Raji (cell line): Measurements from ENCODE around the gene WDR90.

Source experiments
- POLR2A ChIP-seq: IDR thresholded peaks from 2 replicates; pipeline ENCODE4 v1.6.1; 2011; ENCODE audit warnings: low read depth, low read length, control low read depth; ENCODE audit not compliant: insufficient read depth

The WDR90 gene

DNA sequence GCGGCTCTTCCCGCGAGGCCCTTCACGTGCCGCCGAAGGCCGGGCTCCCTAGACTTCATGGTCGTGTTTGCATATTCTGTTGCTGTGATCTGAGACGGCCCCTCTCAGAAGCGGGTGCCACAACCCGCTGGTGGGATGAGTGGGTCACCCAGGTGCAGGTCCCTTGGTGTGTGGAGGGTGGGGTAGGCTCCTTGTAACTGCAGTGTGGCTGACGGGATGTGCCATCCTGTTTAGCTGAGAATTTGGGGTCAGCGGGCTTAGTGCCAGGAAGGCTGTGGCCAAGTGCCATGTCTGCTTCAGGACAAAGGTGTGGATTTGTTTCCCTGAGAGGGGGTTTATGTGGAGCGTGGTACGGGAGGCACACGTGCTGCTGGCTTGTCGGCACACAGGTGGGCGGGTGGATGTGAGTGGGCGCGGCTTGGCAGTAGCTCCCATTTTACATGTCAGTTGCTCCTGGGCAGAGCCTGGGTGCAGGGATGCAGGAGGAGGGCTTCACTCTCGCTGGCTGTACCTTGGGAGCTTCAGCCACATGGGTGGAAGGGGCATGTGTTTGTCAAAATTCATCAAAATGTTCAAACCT is 27.5 kb upstream of the WDR90 start:
- TF ChIP-seq POLR2A: no peak

DNA sequence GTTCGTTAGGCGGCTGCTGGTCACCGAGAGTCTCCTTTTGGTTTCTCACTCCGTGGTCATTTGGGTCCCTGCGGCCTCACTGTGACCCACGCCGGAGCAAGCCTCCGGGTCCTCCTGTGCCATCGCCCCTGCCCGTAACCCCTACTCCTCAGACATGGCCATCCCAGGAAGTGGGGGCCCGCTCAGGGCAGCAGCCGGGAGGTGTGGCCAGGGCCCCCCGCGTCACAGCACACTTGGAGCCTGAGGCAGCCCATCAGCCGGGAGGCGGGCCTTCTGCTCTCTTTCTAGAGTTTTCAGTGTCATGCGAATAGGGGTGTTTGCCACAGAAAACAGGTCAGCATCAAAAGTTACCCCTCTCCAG is 26.3 kb upstream of the WDR90 start:
- TF ChIP-seq POLR2A: no peak

DNA sequence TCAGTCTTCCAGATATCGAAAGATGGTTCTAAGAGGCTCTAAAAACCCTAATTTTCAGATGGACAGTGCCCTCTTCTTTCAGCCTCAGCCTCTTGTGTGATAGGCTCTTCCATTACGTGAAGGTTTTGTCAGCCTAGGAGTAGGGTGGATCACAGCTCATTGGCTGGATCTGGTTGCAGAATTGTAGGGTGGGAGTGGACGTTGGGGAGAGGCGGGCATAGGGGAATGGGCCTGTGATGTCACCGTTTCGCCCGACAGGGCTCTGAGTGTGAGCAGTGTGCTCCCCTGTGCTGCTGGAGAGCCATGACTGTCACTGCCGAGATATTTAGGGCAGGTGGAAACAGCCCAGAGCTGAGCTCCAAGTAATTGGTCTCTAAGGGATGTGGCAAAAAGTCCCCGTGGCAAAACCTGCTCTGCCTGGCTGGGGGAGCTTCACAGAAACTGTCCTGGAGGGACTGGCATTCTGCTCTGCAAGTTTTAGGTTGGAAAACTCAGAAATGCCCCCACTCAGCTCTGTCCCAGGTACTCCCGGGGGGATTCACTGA is 24.6 kb upstream of the WDR90 start:
- no peak for TF ChIP-seq POLR2A

DNA sequence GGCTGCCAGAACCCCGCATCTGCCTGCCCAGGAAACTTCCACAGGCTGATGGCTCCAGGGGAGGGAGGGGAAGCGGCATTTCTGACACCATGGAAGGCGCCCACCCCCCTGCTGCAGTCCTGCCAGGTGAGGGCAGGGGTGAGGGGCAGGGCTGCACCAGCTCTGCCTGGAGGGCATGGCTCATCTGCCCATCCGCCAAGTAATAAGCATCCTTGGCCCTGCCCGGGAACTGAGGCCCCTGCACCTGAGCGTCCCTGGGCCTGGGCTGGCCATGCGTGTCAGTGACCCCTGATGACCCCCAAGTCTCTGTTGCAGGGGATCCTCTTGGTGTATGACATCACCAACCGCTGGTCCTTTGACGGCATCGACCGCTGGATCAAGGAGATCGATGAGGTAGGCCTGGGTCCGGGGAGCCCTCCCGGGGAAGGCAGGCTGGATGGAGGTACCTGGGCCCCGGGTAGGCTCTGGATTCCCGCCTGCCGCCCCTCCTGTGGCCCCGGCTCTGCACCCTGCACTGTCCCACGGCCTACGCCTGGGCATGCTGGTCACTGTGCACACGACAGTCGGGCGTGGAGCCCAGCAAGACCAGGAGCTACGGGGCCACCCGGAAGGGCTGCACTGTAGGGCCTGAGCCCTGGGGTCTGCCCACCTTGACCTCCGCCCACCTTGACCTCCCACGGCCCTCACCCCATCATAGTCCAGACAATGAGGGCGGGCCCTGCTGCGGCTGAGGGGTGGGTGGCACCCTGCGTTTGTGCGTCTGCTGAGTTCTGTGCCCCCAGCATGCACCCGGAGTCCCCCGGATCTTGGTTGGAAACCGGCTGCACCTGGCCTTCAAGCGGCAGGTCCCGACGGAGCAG is 23.8 kb upstream of the WDR90 start:
- TF ChIP-seq POLR2A: no peak

DNA sequence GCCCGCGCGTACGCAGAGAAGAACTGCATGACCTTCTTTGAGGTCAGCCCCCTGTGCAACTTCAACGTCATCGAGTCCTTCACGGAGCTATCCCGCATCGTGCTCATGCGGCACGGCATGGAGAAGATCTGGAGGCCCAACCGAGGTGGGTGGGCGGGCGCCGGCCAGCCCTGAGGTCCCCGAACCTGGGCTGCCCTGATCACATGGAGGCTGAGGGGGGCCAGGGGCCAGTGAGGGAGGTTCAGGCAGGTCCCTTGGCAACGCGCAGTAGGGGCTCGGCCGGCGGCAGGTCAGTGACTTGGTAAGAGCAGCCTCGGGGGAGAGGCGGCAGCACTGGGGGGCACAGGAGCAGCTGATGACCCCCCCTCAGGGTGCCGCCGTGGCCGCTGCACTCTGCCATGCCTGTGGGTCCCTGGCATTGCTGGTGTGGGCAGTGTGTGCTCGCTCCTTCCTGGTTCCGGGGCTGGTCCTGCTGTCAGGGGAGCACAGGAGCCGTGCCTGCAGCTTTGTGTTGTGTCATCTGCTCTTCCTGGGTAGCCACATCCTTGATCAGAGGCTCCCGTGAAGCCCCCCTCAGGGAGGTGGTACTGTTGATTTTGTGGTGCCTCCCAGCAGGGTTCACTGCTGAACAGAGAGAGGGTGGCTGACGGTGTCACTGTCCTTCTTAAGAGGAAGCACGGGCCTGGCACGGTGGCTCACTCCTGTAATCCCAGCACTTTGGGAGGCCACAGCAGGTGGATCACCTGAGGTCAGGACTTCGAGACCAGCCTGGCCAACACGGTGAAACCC is 23.0 kb upstream of the WDR90 start:
- TF ChIP-seq POLR2A: no peak

DNA sequence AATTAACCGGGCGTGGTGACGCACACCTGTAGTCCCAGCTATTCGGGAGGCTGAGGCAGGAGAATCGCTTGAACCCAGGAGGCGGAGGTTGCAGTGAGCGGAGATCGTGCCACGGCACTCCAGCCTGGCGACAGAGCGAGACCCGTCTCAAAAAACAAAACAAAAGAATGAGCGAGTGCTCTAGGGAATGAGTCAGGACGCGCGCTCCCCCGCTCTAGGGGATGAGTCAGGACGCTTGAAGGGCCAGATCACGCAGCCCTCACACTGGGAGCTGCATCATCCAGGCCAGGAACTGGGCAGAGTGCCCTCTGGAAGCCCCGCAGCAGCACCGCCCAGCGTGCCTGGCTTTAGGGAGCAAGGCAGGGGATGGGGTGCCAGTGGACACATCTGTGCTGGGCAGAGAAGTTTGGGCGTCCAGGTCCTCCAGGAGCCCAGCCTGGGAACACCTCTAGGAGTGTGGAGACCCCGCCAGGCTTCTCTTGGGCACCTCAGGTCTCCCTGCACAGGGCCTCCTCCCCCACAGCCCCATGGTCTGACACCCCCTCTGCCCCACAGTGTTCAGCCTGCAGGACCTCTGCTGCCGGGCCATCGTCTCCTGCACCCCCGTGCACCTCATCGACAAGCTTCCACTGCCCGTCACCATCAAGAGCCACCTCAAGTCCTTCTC is 22.2 kb upstream of the WDR90 start:
- TF ChIP-seq POLR2A: no peak

DNA sequence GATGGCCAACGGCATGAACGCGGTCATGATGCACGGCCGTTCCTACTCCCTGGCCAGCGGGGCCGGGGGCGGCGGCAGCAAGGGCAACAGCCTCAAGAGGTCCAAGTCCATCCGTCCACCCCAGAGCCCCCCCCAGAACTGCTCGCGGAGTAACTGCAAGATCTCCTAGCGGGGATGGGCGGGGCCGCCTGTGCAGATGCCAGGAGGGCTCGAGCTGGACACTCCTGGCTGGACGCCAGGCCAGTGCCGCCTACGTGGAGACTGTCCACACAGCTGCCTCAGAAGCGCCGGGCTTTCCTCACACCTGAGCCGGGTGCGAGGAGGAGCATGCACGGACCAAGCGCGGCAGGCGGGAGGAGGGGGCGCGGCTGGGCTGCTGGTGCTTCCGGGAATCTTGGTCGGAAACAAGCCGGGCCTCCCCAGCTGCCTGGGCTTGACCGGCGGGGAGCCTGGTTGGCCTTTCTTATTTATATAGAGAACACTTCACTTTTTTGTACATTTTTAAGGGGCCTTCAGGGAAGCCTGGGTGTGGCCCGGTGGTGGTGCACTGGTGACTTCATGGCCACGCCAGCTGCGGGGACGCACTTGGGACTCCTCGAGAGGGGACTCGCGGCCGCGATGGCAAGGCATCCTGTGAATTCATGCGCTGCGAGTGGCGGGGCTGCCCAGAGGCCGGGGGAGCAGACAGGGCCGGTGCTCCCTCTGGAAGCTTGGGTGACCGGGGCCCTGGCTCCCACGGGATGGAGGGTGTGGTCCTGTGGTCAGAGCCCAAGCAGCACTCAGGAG is 21.5 kb upstream of the WDR90 start:
- no peak for TF ChIP-seq POLR2A

DNA sequence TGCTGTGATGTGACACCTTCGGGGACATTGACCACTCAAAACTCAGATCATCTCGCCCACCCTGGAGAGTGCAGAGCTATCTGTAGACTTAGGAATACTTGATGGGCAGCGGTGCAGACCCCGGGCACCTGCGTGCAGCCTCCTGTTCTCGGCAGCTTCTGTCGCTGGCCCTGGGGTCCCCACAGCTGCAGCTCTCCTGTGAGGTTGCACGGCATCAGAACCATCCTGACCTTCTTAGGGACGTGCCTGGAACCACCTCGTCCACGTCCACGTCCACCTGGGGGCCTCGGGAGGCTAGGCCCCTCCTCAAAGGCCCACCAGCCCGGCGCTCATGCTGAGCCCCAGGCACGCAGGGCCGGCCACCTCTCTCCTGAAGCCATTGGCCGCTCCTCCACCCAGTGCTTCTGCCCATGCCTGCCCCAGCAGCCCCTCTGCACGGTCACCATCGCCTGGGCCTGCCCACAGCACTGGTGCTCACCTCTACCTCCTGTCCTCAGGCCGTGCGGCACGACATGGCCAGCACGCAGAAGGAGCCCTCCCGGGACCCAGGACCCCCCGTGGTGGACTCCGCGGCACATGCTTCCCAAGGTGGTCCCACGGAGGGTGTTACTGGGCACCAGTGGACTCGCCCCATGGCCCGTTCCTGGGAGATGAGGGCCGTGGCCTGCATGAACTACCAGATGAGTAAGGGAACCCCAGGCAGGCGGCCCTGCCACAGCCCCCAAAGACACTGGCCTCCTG is 20.7 kb upstream of the WDR90 start:
- TF ChIP-seq POLR2A: no peak

DNA sequence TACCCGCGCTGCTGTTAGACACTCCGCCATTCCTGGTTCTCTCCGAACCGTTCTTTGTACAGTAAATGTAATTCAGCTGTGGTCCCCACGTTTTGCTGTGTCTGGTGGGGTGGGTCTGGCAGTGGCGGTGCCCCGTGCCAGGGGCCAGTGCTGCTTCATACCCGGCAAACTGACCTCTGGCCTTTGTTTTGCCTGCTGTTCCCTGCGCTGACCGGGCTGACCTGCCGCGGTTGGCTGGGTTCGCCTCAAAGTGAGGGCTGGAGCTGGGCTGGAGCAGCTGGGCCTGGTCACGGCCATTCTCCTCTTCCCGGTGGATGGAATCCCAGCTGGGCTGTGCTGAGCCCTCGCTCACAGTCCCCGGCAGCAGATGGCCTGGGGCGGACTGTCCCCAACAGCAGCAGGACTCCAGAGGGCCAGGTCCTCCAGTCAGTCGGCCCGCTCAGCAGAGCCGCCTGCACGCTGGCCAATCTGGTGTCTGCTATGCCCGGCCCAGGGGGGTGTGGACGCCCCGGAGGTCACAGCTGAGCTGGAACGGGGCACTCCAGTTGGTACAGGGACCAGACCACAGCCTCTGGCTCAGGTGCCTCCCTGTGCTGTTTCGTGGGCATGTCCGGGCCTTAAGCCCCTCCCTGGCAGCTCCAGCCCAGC is 19.9 kb upstream of the WDR90 start:
- TF ChIP-seq POLR2A: no peak

DNA sequence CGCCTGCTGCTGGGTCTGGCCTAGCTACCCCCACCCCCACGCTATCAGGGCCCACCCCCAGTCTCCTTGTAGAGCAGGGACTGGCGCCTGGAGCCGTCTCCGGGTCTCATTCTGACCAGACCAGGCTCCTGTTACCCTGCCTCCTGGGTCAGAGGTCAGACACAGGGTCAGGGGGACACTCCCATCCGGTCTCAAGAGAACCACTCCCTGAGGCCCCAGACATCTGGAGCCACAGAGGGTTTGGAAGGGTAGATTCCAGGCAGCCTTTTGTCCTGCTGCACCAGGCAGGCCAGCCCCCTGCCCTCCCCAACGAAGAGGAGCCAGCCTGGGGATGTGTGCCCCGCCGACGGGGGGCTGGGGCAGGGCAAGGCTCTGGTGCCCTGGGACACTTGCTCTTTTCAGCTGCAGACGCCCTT is 19.3 kb upstream of the WDR90 start:
- TF ChIP-seq POLR2A: no peak

DNA sequence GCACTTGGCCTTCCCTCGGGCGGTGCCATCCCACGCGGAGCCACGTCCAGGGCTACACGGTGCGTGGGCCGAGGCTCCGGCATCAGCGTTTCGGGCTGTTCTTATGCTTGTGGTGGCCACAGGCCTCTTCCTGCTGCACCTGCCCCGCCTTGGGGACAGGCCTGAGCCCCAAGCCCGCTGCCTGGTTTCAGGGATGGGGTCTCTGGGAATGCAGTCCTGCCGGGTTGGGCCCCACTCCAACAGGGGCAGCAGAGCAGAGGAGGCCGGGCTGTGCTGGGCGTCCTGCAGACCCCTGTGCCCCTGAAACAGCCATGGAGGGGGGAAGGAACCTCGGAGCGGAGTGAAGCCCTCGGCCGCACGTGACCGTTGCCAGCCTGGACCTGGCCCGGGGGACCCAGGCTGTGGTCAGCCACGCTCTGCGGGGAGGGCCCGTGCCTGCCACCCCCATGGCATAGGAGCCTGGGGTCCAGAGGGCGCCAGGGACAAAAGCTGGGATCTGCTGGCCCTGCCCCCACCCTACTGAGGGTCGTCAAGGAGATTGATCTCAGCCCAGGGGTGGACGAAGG is 18.8 kb upstream of the WDR90 start:
- TF ChIP-seq POLR2A: 0 out of 2 replicates have a peak, but pooled peaks have one; percentile 26

DNA sequence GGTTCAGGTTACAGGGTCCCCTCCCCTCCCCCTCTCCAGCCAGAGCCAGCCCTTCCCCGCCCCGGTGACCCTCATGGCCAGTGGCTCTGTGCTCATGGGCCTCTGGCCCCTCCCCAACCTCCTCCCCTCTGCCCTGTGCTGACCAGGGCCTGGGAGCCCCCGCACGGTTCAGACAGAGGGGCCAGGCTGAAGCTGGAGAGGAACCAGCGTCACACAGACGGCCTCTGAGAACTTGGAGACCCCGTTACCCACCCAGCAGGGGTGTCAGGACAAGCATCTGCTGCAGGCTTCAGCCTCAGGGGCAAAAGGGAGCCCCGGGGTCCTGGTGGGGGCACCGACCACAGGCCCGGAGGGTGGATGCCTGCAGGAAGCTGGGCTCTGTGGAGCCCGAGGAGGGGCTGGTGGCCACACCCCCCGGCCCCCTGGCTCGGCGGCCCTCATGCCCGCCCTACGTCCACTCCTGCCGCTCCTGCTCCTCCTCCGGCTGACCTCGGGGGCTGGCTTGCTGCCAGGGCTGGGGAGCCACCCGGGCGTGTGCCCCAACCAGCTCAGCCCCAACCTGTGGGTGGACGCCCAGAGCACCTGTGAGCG is 18.3 kb upstream of the WDR90 start, which contains the start of gene WFIKKN1:
Gene WFIKKN1, plus strand, starts transcription at position 171 of the 591 bp plus-strand sequence. Its CDS starts 269 bp downstream, at position 440.
- no peak for TF ChIP-seq POLR2A
